ENCODE data around the gene ATG9B.

The ATG9B gene, protein sequence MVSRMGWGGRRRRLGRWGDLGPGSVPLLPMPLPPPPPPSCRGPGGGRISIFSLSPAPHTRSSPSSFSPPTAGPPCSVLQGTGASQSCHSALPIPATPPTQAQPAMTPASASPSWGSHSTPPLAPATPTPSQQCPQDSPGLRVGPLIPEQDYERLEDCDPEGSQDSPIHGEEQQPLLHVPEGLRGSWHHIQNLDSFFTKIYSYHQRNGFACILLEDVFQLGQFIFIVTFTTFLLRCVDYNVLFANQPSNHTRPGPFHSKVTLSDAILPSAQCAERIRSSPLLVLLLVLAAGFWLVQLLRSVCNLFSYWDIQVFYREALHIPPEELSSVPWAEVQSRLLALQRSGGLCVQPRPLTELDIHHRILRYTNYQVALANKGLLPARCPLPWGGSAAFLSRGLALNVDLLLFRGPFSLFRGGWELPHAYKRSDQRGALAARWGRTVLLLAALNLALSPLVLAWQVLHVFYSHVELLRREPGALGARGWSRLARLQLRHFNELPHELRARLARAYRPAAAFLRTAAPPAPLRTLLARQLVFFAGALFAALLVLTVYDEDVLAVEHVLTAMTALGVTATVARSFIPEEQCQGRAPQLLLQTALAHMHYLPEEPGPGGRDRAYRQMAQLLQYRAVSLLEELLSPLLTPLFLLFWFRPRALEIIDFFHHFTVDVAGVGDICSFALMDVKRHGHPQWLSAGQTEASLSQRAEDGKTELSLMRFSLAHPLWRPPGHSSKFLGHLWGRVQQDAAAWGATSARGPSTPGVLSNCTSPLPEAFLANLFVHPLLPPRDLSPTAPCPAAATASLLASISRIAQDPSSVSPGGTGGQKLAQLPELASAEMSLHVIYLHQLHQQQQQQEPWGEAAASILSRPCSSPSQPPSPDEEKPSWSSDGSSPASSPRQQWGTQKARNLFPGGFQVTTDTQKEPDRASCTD

DNA sequence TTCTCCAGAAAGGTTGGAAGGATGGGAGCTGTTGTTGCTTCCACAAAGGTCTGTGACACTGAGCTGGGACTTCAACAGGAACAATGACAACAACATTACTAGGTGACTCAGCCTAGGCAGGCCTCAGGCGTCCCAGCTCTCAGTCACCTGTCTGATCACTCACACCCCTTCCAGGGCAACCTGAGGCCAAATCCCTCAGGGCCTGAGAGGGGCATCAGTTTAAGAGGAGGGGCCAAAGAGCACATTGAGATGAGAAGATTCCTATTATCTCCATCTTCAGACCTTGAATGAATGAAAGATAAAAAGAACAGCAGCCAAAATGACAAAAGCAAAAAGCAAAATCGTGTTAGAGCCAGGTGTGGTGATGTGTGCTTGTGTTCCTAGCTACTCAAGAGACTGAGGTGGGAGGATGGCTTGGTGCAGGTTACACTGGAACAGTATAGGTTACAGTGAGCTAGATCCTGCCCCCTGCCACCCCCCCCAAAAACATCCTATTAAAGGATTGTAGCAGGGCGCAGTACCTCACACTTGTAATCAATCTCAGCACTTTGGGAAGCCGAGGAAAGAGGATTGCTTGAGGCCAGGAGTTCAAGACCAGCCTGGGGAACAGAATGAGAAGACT is at the start of gene ATG9B:
Gene ATG9B (minus strand): TSS at position 60 of the 622 bp plus-strand sequence. CDS start 71 bp downstream, outside the sequence.
- no peak for DNase-seq

DNA sequence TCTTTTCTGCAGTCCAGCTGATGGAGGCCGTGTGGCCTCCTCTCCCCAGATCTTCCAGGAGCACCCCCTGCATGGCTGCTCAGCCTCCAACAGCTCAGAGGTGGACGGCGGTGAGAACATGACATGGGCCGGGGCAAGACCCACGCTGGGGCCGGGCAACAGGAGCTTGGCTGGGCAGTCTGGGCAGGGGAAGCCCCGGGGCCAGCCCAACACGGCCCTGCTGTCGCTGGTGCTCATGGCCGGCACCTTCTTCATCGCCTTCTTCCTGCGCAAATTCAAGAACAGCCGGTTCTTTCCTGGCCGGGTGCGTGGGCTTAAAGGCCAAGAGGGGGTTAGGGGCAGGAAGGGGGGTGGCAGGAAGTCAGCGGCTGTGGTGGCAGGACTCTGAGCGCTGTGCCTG is 49.7 kb upstream of the ATG9B start:
- no peak for DNase-seq

DNA sequence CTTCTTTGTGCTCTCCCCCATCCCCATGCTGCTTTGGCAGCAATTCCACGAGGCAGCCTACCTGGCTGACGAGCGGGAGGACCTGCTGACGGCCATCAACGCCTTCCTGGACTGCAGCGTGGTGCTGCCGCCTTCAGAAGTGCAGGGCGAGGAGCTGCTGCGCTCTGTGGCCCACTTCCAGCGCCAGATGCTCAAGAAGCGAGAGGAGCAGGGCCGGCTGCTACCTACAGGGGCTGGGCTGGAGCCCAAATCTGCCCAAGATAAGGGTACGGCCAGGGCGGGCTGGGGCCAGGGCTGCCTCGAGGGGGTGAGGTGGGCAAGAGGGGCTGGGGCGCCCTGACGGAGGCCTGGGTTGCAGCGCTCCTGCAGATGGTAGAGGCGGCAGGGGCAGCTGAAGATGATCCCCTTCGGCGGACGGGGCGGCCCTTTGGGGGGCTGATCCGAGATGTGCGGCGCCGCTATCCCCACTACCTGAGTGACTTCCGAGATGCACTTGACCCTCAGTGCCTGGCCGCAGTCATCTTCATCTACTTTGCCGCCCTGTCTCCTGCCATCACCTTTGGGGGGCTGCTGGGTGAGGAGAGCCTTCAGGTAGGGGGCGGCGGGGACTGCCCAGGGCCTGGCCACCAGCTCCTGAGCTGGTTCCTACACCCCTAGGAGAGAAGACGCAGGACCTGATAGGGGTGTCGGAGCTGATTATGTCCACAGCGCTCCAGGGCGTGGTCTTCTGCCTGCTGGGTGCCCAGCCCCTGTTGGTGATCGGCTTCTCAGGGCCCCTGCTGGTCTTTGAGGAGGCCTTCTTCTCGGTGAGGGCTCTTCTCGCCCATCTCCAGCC is 47.0 kb upstream of the ATG9B start:
- no peak for DNase-seq

DNA sequence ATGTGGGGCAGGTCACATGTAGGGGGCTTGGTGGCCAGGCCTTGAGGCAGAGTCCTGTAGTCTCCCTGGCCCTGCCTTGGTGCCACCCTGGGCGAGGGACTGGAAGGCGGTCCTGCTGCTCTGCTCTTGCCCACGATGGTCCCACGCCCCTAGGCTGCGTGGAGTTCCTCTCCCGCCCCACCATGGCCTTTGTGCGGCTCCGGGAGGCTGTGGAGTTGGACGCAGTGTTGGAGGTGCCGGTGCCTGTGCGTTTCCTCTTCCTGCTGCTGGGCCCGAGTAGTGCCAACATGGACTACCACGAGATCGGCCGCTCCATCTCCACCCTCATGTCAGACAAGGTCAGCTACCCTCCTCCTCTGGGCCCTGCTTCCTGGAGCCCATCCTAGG is 46.3 kb upstream of the ATG9B start:
- no peak for DNase-seq

DNA sequence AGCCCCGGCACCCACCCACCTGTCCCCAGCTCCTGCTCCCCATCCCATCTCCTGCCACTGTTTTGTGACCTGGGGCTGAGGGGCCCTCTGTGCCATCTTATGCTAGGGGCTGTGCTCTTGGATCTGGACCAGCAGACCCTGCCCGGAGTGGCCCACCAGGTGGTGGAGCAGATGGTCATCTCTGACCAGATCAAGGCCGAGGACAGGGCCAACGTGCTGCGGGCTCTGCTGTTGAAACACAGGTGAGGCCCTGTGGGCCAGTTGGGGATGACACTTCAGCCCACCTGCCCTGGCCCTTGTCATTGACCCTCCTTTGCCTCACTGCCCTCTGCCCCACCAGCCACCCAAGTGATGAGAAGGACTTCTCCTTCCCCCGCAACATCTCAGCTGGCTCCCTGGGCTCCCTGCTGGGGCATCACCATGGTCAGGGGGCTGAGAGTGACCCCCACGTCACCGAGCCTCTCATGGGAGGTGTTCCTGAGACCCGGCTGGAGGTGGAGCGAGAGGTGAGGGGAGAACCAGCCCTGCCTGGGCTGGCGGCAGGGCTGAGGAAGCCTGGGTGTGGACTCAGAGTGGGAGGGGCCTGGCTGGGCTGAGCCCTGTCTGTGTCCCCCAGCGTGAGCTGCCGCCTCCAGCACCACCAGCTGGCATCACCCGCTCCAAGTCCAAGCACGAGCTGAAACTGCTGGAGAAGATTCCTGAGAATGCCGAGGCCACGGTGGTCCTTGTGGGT is 45.7 kb upstream of the ATG9B start:
- no peak for DNase-seq

DNA sequence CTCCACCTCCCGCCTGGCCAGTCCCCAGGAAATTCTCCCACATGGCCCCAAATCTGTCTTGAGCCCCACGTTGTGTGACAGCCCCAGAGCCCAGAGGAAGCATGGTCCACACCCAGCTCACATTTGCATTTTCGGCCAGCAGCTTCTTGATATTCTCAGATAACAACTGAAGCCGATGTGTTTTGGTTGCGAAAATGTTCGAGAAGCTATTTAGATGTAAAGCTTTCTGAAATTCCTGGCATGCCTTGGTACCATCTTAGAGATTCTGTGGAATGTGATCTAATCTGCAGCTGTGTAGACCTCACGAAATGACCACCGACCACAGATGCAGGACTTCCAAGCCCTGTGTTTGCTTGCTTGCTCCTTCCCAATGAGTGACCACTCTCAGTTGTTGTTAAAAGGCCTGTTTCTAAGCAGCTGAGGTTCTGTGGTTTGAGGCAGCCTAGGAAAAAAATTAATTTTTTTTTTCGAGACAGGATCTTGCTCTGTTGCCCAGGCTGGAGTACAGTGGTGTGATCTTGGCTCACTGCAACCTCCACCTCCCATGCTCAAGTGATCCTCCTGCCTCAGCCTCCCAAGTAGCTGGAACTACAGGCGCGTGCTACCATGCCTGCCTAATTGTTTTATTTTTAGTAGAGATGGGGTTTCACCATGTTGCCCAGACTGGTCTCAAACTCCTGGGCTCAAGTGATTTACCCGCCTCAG is 43.9 kb upstream of the ATG9B start:
- no peak for DNase-seq

DNA sequence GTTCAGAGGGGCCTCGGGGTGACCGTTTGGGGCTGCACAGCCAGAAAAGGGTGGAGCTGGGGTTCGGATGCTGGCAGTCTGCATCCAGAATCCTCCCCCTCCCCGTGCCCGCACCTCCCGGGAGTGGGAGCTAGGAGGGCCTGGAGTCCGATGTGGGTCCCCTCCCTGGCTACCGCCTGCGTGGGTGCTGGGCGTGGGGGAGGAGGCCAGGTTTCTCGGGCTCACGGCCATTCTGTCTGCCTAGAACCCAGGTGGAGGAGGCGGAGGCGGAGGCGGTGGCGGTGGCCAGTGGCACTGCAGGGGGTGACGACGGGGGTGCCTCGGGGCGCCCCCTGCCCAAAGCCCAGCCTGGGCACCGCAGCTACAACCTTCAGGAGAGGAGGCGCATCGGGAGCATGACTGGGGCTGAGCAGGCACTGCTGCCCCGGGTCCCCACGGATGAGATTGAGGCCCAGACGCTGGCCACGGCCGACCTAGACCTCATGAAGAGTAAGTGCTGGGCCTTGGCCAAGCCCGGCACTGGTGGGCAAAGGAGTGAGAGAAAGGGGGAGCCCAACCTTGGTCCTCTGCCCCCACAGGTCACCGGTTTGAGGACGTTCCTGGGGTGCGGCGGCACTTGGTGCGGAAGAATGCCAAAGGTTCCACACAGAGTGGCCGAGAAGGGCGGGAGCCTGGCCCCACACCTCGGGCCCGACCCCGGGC is 42.1 kb upstream of the ATG9B start:
- no peak for DNase-seq

DNA sequence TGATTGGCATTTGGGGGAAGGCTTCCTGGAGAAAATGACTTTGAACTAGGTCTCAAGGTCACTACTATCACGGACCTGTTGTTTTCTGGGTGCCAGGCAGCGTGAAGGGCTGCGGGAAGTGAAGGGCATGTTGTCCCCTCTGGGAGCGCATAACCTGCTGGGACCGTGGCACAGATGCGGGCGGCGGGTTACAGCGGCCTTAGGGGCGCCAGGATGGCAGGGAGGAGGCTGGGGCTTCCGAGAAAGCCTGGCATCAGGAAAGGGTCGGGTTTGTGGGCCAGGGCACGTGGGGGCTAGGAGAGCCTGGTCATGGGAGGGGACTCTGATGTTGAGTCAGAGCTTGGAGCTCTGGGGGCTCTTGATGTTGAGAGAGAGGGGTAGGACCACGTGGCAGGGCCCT is 41.2 kb upstream of the ATG9B start:
- DNase-seq = no peak

DNA sequence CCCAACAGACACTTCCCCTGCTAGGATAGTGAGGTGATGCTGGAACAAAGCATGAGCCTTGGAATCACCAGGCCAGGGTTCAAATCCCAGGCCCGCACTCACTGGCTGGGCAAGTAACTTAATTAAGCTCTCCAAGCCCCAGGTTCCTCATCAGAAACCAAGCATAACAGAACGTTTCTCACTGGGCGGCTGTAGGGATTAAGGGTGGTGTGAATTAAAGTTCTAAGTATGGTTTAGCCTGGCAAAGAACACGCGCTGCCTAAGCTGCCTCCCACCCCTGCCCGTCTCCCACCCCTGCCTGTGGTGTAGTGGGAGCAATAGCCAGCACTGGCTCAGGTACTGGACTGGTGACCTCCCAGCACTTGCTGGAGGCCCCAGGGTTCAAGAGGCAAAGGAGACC is 40.7 kb upstream of the ATG9B start:
- no peak for DNase-seq

DNA sequence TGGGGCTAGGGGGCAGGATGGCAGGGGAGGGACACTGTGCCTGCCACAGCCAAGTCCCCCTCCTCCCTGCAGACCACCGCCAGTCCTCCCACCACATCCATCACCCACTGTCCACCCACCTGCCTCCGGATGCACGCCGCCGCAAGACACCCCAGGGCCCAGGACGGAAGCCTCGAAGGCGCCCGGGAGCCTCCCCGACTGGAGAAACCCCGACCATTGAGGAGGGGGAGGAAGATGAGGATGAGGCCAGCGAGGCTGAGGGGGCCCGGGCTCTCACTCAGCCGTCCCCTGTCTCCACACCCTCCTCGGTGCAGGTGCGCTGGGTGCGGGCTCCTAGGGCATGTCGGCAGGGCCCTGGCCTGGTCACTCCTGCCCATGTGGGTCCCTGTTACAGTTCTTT is 40.2 kb upstream of the ATG9B start:
- DNase-seq = no peak

DNA sequence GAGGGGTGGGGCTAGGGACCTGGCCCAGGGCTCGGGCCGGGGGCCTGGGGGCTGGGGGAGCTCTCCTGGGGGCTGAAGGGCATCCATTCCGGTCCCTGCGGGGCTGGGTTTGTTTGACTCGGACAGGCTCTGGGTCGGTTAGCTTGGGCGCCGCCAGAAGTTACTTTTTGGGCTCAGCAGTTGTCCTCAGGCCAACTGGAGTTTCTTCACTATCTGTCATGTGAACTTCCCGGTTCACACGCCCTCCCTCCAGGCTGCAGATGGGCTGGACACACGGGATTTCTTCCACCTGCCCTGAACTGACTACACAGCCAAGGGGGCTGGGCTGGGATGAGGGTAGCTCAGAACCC is 38.9 kb upstream of the ATG9B start:
- DNase-seq = no peak

DNA sequence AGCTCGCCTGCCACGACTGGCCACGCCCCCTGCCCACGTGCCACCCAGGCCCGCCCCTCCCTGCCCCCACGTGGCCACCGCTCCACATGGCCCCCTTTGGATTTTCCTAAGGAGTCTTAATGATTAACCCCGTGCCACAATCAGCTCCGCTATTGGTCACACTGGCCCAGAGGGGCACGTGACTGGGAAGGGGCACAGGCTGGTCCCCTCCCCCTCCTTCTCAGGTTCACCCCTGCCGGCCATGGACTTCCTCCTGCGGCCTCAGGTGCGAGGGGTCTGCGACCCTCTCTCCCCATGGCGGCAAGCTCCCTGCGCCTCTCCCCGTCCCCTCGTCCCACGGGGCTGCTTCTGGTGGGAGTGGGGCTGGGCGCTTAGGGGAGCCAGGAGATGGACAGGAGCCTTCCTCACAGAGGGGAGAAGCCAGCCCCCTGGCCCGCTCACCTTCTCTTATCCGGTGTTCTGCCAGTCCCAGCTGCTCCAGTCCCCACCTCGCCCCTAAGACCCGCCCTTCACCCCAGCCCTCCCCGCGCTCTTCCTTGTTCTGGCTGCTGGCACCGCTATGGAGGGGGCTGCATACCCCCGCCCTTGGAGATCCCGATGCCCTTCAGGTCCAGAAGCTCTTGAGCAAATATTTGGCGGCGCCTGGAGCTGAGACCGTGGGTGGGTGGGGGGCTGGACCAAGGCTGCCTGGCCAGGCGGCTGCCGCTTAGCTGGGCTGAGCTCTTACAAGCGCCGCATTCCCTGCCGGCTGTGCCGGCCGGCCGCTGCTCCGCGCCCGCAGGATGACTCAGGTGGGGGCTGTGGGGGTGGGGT is 38.3 kb upstream of the ATG9B start:
- no peak for DNase-seq

DNA sequence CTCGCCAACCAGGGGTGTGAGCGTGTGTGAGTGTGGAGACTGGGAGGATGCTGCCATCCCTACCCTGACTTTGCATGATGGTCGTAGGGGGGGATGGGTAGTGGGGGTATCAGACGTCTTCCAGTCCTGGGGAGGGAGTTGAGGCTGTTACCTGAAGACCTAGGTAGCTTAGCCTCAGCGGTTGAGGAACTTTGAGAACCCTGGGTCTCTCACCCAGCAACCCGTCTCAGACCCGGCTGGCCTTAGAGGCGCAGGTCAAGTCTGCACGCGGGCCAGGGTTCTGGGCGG is 37.8 kb upstream of the ATG9B start:
- no peak for DNase-seq

DNA sequence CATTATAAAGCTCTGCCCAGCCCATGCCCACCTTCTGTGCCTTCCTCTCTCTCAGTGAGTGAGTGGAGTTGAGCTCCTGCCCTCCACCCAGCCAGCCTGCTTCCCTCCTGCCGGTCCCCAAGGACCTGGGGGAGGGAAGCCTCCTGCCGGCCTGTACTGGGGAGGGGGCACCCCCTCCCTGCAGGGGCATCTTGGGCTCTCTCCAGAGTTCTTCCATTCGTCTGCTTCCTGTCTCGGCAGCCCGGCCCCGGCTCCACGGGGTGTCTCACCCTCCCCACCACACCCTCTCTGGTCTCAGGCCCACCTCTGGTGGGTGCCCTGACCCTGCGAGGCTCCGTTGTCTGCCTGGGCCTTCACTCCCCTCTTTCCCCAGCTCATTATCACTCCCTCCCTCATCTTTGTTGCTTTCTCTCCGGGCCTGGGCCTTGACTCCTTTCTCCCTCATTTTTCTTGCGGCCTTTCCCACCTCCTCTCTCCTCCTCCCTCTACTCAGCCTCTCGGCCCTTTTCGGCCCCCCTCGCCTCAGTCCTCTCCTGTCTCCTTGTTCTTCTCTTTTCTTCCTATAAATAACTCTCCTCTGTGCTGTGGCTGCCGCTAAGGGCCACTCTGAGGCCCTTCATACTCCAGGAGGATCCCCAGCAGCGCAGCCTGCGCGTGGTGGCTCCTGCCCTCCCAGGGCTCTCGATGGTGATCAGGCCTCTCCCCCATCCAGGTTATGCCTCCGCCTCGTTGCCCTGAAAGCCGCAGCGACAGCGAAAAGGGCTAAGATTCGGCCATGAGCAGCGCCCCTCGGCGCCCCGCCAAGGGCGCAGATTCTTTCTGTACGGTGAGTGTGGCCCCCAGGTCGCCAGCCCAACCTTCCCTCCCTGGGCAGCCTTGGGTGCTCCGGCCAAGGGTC is 37.2 kb upstream of the ATG9B start:
- DNase-seq = no peak

DNA sequence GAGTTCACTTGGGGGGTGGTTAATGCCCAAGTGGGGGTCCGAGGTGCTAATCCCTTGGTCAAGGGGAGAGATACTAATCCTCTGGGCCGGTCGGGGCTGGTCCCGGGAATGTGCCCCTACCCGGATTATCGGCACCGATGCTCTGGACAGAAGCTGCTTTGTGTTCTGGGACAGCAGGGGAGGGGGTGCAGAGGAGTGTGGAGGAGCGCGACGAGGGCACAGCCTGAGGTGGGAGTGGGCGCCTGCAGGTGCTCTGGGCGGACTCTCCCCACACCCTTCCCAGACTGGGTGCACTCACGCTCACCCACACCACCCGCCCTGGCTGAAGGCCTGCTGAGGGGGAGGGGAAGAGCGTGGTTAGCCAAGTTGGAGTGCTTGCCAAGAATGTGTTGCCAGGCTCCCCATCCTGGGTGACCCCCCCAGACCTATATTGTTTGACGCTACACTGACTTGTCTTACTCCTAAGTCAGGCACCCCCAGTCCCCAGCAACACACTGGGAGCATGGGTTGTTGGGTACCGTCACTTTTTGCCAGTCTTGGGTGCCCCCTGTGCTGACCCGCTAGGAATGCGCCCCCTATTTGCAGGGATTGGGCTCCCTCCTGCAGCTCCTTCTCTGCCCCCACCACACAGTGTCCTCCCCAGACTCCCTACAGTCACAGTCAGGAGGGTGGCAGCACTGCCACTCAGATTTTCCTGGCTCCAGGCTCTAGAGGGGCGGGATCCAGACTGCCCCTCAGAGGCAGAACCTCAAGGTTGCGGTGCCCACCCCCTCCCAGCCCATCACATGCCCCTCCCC is 36.3 kb upstream of the ATG9B start:
- DNase-seq = no peak

DNA sequence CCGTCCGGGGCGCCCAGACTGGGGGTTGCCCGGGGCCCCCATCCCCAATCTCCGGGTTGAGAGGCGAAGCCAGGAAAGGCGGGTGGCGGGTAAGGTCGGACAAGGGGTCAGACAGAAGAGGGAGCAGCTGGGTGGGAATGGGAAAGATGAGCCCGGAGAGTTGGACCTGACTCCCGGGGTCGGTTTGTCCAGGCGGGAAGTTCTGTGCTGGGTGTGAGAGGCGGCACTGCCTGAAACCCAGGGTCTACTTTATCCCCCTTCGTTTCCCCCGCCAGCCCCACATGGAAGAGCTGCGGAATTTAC is 35.8 kb upstream of the ATG9B start:
- DNase-seq = no peak

DNA sequence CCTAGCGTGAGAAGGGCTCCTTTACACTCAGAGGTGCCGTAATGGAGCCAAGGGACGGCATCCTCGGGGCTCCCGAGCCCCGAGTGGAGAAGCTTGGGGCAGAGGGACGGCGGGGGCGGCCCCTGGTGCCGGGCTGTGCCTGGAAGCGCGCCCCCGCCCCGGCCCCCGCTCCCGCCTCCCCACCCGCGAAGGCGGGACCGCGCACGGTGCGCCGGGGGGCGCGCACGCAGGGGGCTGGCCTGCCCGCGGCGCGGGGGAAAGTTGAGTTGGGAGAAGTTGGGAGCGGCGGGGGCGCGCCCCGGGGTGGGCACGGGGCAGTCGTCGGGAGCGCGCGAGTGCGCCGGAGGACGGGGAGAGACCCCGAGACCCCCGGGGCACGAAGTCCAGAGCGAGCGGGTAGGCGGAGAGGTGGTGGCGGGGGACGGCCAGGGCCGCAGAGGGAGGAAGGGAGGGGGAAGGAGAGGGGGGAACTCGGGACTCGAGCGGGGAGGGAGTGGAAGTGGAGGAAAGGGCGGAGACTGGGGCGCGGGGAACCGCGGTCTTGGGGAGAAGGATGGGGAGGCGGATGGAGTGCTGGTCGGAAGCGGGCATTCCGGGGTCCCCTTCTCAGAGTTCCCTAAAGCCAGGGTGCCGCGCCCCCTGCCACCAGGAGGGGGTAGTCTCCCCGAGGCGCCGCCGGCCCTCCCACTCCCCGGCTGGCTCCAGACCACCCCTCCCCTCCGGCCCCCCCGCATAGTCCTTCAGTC is 35.2 kb upstream of the ATG9B start, which contains the start of gene SLC4A2:
Gene SLC4A2 (plus strand): TSS at position 223 of the 746 bp plus-strand sequence. CDS start 2,399 bp downstream, outside the sequence.
- peak; percentile 79 for DNase-seq

Measured in activated CD8-positive, alpha-beta memory T cell treated with anti-CD3 and anti-CD28 coated beads, Interleukin-2, amount 50 U/mL, for 4 hours (primary cell).